ENCODE data around the gene NGRN. TPM values are rescaled to one million over a fixed set of nuclear protein-coding genes. Genes with fewer than 3 reads are reported as not detected.

NGRN gene
- total and polyA plus RNA-seq, 2 experiments from 2014 or later, result 88.9 to 131 TPM

- TF ChIP-seq REST (IDR thresholded peaks at IDR 0.05; ENCODE audit: unreplicated experiment) (no peak), ZNF114 (CRISPR knock-in tag; IDR thresholded peaks at IDR 0.05) (no peak), POLR2AphosphoS5 (IDR thresholded peaks at IDR 0.05; ENCODE audit: low read depth) (no peak)
Observed at GRCh38 chr15:90309020-90309419, 43.5 kb downstream of the NGRN start (continued).

- H3K9me3 Mint-ChIP-seq, result no peaks in the 10 kb centered on the region
- Histone ChIP-seq H2AFZ (no peak overlapping the region), H3F3A (replicated peaks; ENCODE audit: low read depth) (no peaks in the 10 kb centered on the region), H3K4me2 (no peak overlapping the region), H3K4me3 (no peak overlapping the region), H3K27ac (ENCODE audit: low read depth) (no peak overlapping the region), H3K4me1 (ENCODE audit: insufficient read depth) (peaks cover 3% of the 10 kb centered on the region; the same call in 1 of the 2 replicates), H3K27me3 (ENCODE audit: insufficient read depth) (no peaks in the 10 kb centered on the region), H3K36me3 (ENCODE audit: insufficient read depth) (no peaks in the 10 kb centered on the region), H4K20me1 (replicated peaks; ENCODE audit: insufficient read depth) (no peaks in the 10 kb centered on the region), H3K9me2 (ENCODE audit: insufficient read depth) (no peaks in the 10 kb centered on the region), H3K79me2 (replicated peaks; ENCODE audit: insufficient read depth) (no peaks in the 10 kb centered on the region)
- no peak overlapping the region for H3K27ac Mint-ChIP-seq
- H3K36me3 Mint-ChIP-seq (ENCODE audit: low read depth), result no peaks in the 10 kb centered on the region
- peaks cover 22% of the 10 kb centered on the region; the same call in 2 of the 3 replicates for H3K4me1 Mint-ChIP-seq
- ATAC-seq, result no peak
- no peak overlapping the region for H3K4me3 Mint-ChIP-seq
- no peak for DNase-seq (ENCODE audit: low spot score)
- peaks cover 2% of the 10 kb centered on the region for H3K27me3 Mint-ChIP-seq (ENCODE audit: insufficient read depth, low read depth, poor library complexity)
- TF ChIP-seq ZNF462 (CRISPR knock-in tag; IDR thresholded peaks at IDR 0.05) (no peak), EZH2phosphoT487 (IDR thresholded peaks at IDR 0.05; ENCODE audit: unreplicated experiment) (no peak), ZNF114 (CRISPR knock-in tag; IDR thresholded peaks at IDR 0.05) (no peak), REST (IDR thresholded peaks at IDR 0.05; ENCODE audit: unreplicated experiment) (no peak), CTCF (conservative IDR thresholded peaks at IDR 0.05; ENCODE audit: low read depth in 2 of 2) (no peak), POLR2AphosphoS5 (IDR thresholded peaks at IDR 0.05; ENCODE audit: low read depth) (no peak), JUNB (IDR thresholded peaks at IDR 0.05; ENCODE audit: unreplicated experiment) (no peak), ZNF331 (CRISPR knock-in tag; IDR thresholded peaks at IDR 0.05; ENCODE audit: low read depth) (no peak)
Observed at GRCh38 chr15:90315278-90315982, 50.0 kb downstream of the NGRN start.
